ENCODE measurements around the gene DCST1.

DNA sequence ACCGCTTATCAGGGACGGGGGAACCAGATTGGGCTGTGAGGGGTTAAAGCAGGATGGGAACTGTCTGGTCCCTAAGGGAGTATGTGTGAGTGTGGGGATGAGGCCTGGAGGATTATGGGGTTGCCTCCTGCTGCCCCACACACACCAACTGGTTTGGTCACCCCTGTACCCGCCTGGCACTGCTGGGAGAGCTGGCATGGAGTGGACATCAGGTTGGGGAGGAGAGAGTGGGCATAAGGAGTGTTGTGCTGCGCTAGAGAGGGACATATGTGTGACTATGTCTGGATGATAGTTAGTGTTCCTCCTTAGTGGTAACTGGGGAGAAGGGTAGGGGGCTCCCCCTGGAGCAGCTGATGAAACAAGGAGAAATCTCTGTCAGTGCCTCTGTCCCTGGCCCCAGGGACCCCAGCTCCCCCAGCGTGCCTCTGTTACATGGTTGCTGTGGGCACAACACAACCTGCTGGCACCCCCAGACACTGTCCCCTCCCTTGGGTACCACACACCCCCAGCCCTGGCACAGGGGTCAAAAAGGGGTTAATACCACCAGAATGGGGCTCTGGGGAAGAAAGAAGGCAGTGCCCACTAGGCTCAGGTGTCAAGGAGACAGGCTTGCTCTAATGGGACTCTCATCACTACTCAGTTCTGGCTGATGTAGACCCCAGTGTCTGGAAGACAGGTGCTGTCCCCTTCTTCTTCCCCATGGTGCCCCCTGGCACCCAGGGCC lies 29.1 kb upstream of the DCST1 start:
- TF ChIP-seq, protein P1, sequence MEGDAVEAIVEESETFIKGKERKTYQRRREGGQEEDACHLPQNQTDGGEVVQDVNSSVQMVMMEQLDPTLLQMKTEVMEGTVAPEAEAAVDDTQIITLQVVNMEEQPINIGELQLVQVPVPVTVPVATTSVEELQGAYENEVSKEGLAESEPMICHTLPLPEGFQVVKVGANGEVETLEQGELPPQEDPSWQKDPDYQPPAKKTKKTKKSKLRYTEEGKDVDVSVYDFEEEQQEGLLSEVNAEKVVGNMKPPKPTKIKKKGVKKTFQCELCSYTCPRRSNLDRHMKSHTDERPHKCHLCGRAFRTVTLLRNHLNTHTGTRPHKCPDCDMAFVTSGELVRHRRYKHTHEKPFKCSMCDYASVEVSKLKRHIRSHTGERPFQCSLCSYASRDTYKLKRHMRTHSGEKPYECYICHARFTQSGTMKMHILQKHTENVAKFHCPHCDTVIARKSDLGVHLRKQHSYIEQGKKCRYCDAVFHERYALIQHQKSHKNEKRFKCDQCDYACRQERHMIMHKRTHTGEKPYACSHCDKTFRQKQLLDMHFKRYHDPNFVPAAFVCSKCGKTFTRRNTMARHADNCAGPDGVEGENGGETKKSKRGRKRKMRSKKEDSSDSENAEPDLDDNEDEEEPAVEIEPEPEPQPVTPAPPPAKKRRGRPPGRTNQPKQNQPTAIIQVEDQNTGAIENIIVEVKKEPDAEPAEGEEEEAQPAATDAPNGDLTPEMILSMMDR (conservative IDR thresholded peaks at IDR 0.05; ENCODE audit: low read length), result no peak; the same call in 1 of the 2 replicates
- TF ChIP-seq EZH2phosphoT487 (IDR thresholded peaks at IDR 0.05; ENCODE audit: borderline replicate concordance, low read depth, low read length), result no peak
